ENCODE results near the gene ADNP. TPM values are rescaled to one million over a fixed set of nuclear protein-coding genes. Genes with fewer than 3 reads are reported as not detected.
A peak's percentile ranks its signal among the peaks of the same experiment; 100 is the strongest.

ADNP gene
- total RNA-seq, 1 experiment from 2014 or later: 143 TPM

- TF ChIP-seq CTCF (conservative IDR thresholded peaks at IDR 0.05): no peak
- Histone ChIP-seq H3T11ph (ENCODE audit: low read length) (no peak overlapping the region), H3K56ac (ENCODE audit: insufficient read length, low read depth, low read length) (no peak overlapping the region), H2AFZ (ENCODE audit: low read length) (no peak overlapping the region), H3K4ac (ENCODE audit: low read depth, low read length) (no peak overlapping the region), H2BK15ac (ENCODE audit: low read depth, low read length) (no peak overlapping the region), H3K9ac (ENCODE audit: extremely low read depth, insufficient read length, low read length) (no peak overlapping the region), H2BK5ac (ENCODE audit: insufficient read length, low read length) (no peak overlapping the region), H4K8ac (replicated peaks; ENCODE audit: insufficient read length, low read depth, low read length) (no peak overlapping the region), H2BK120ac (ENCODE audit: low read depth, low read length, poor library complexity, severe bottlenecking) (no peak overlapping the region), H3K4me2 (ENCODE audit: insufficient read depth, insufficient read length, low read length) (no peak overlapping the region), H3K9me3 (ENCODE audit: control insufficient read depth, low read depth, low read length) (no peaks in the 10 kb centered on the region), H3K18ac (ENCODE audit: insufficient read length, low read depth, low read length) (no peak overlapping the region), H4K20me1 (ENCODE audit: control insufficient read depth, insufficient read depth, insufficient read length) (no peaks in the 10 kb centered on the region), H2BK12ac (ENCODE audit: insufficient read length, low read depth, low read length) (no peak overlapping the region), H2AK5ac (ENCODE audit: insufficient read length, low read length) (no peak overlapping the region), H2BK20ac (ENCODE audit: low read depth, low read length, poor library complexity, severe bottlenecking) (no peak overlapping the region), H3K14ac (ENCODE audit: insufficient read depth, low read length) (no peak overlapping the region), H3K27me3 (ENCODE audit: insufficient read depth, low read length) (no peaks in the 10 kb centered on the region), H3K4me1 (ENCODE audit: insufficient read depth, low read length) (peaks cover 2% of the 10 kb centered on the region; the same call in 1 of the 2 replicates), H4K91ac (ENCODE audit: insufficient read length, low read depth, low read length) (no peak overlapping the region), H3K79me1 (ENCODE audit: insufficient read depth, low read depth, low read length, poor library complexity, severe bottlenecking) (no peaks in the 10 kb centered on the region), H3K23ac (ENCODE audit: insufficient read length, low read depth, low read length) (no peak overlapping the region), H3K79me2 (ENCODE audit: insufficient read depth, low read length) (peaks cover 79% of the 10 kb centered on the region; the same call in 1 of the 2 replicates), H3K27ac (ENCODE audit: insufficient read length, low read depth, low read length) (no peak overlapping the region), H3K23me2 (ENCODE audit: insufficient read length, low read depth, low read length, poor library complexity, severe bottlenecking) (no peaks in the 10 kb centered on the region), H4K5ac (ENCODE audit: insufficient read length, low read depth, low read length) (no peak overlapping the region)
- DNase-seq: no peak
- H3K27ac Mint-ChIP-seq: peak overlapping the region in 1 of 3 experiments; percentile 26; a peak in 2 of 7 replicates
- H3K27me3 Mint-ChIP-seq (ENCODE audit: low read depth): no peaks in the 10 kb centered on the region
- H3K9me3 Mint-ChIP-seq: no peaks in the 10 kb centered on the region
- peaks cover 55 to 57% of the 10 kb centered on the region in 2 experiments for H3K4me1 Mint-ChIP-seq
- H3K36me3 Mint-ChIP-seq (ENCODE audit: insufficient read depth in 1 of 3, low read depth in 3 of 3): peaks cover 11 to 69% (median 54%) of the 10 kb centered on the region in 3 experiments; a peak in 6 of 7 replicates
- no peak overlapping the region for H3K4me3 Mint-ChIP-seq
- no CpG with 5 or more reads among the region's 1 CpG for WGBS (ENCODE audit: extremely low coverage, insufficient read length, low lambda C conversion rate)
These were observed 19.5 kb downstream of the ADNP start for GRCh38 chr20:50911716-50912115.
